Kidney capillary endothelial cell (primary cell): ENCODE data around the gene MRM2.
"Not testable (repeated sequence)": the region's sequence is repeated elsewhere in the genome, so short reads cannot be mapped to it uniquely, and the experiment has no call there.

Experiments used
- DNase-seq: peaks from one replicate; pipeline ENCODE4 v3.0.0-alpha.2; 2018; ENCODE audit warnings: low spot score

MRM2 gene

GRCh38 chr7:2241580-2242540 is at the start of gene MRM2, which contains the start of gene NUDT1:
MRM2 (minus strand) TSS chr7:2242205; CDS start chr7:2242169, 36 bp downstream.
NUDT1 (plus strand) TSS chr7:2242226; CDS start chr7:2244575, 2,349 bp downstream.
- DNase-seq = peak; percentile 76

GRCh38 chr7:2290877-2291276 is 48.9 kb upstream of the MRM2 start:
- DNase-seq = no peak

GRCh38 chr7:2289621-2290020 is 47.6 kb upstream of the MRM2 start:
- DNase-seq = no peak

- no peak for DNase-seq
These were observed 47.1 kb upstream of the MRM2 start for GRCh38 chr7:2289111-2289586.

GRCh38 chr7:2288503-2288902 is 46.5 kb upstream of the MRM2 start:
- DNase-seq = no peak

GRCh38 chr7:2287745-2288144 is 45.7 kb upstream of the MRM2 start:
- no peak for DNase-seq

GRCh38 chr7:2283074-2283473 is 41.1 kb upstream of the MRM2 start:
- no peak for DNase-seq

GRCh38 chr7:2282185-2282751 is 40.3 kb upstream of the MRM2 start:
- DNase-seq = no peak

- DNase-seq = no peak
These were observed 39.5 kb upstream of the MRM2 start for GRCh38 chr7:2281541-2281940.

GRCh38 chr7:2280424-2280823 is 38.4 kb upstream of the MRM2 start:
- no peak for DNase-seq

GRCh38 chr7:2279896-2280295 is 37.9 kb upstream of the MRM2 start:
- no peak for DNase-seq

GRCh38 chr7:2278026-2278425 is 36.0 kb upstream of the MRM2 start:
- DNase-seq = no peak

GRCh38 chr7:2276107-2276506 is 34.1 kb upstream of the MRM2 start:
- DNase-seq = no peak

- no peak for DNase-seq
These were observed 33.1 kb upstream of the MRM2 start for GRCh38 chr7:2275101-2275500.

- no peak for DNase-seq
These were observed 32.7 kb upstream of the MRM2 start for GRCh38 chr7:2274666-2275065.

- DNase-seq = no peak
These were observed 31.9 kb upstream of the MRM2 start for GRCh38 chr7:2273866-2274265.

- no peak for DNase-seq
These were observed 30.0 kb upstream of the MRM2 start for GRCh38 chr7:2272031-2272430.

GRCh38 chr7:2271273-2272026 is 29.4 kb upstream of the MRM2 start:
- DNase-seq = no peak

GRCh38 chr7:2270495-2270894 is 28.5 kb upstream of the MRM2 start:
- no peak for DNase-seq

- no peak for DNase-seq
These were observed 28.0 kb upstream of the MRM2 start for GRCh38 chr7:2269991-2270460.

GRCh38 chr7:2269089-2269990 is 27.3 kb upstream of the MRM2 start:
- not testable (repeated sequence) for DNase-seq
